BE2C (cell line): ENCODE data around the gene KIF20B.
"Not testable (repeated sequence)": the region's sequence is repeated elsewhere in the genome, so short reads cannot be mapped to it uniquely, and the experiment has no call there.

Source experiments
- DNase-seq: peaks from one replicate; pipeline ENCODE4 v3.0.0-alpha.2; 2020
- H3K27me3 ChIP-seq: fragments of 250-450 bp; sonication (Bioruptor Pico); 2 replicates; pipeline ENCODE4 v1.5.1; 2020; ENCODE audit warnings: mild to moderate bottlenecking
- H3K36me3 ChIP-seq: fragments of 250-450 bp; sonication (Bioruptor Pico); 2 replicates; pipeline ENCODE4 v1.5.1; 2020; ENCODE audit warnings: mild to moderate bottlenecking
- H3K4me1 ChIP-seq: fragments of 250-450 bp; sonication (Bioruptor Pico); 2 replicates; pipeline ENCODE4 v1.5.1; 2020
- H3K4me3 ChIP-seq: 2 replicates; pipeline ENCODE4 v1.5.1; 2011; ENCODE audit warnings: low read depth, low read length
- H3K9me3 ChIP-seq: fragments of 250-450 bp; sonication (Bioruptor Pico); 2 replicates; pipeline ENCODE4 v1.5.1; 2020
- TF ChIP-seq, protein P1 (sequence below): IDR thresholded peaks from 2 replicates; pipeline ENCODE4 v1.5.1; 2012; ENCODE audit warnings: mild to moderate bottlenecking, low read depth, low read length

The KIF20B gene

DNA sequence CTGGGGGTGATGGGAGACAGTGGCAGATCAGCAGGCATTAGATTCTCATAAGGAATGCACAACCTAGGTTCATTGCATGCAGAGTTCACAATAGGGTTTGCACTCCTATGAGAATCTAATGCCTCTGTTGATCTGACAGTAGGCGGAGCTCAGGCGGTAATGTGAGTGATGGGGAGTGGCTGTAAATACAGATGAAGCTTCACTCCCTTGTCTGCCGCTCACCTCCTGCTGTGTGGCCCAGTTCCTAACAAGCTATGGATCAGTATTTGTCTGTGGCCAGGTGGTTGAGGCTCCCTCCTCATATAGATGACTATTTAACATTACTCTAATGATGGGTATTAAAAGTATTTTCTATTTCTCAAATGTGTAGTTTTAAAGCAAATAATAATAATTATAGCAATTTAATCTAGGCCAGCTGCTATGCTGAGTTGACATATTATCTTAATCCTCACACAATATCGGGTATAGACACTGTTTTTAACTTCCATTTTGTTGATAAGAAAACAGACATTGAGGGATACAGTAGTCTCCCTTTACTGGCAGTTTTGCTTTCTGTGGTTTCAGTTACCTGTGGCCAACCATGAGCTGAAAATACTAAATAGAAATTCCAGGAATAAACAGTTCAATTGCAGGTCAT lies 39.9 kb downstream of the KIF20B start:
- Histone ChIP-seq H3K4me1 (no peaks in the 10 kb centered on the region), H3K9me3 (no peaks in the 10 kb centered on the region), H3K27me3 (no peaks in the 10 kb centered on the region), H3K4me3 (no peak overlapping the region), H3K36me3 (peaks cover 9% of the 10 kb centered on the region)
- TF ChIP-seq, protein P1, sequence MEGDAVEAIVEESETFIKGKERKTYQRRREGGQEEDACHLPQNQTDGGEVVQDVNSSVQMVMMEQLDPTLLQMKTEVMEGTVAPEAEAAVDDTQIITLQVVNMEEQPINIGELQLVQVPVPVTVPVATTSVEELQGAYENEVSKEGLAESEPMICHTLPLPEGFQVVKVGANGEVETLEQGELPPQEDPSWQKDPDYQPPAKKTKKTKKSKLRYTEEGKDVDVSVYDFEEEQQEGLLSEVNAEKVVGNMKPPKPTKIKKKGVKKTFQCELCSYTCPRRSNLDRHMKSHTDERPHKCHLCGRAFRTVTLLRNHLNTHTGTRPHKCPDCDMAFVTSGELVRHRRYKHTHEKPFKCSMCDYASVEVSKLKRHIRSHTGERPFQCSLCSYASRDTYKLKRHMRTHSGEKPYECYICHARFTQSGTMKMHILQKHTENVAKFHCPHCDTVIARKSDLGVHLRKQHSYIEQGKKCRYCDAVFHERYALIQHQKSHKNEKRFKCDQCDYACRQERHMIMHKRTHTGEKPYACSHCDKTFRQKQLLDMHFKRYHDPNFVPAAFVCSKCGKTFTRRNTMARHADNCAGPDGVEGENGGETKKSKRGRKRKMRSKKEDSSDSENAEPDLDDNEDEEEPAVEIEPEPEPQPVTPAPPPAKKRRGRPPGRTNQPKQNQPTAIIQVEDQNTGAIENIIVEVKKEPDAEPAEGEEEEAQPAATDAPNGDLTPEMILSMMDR = no peak
- DNase-seq = no peak

DNA sequence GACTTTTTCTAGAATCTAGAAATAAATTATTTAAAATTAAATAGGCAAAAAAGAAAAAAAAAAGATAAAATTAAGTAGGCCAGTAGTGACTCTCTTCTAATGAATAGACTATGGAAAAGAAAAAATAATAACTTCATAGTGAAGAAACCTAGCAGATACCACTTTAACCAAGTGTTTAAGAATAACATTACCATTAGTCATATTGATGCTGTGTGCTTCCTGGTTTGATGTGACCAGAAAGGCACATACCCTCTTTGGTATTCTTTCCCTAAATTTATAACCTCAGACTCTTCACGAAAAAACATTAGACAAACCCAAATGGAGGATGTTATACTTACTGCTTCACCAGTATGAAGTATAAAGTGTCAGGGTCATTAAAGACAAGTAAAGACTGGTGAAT lies 42.6 kb downstream of the KIF20B start:
- no peak for DNase-seq
- no peaks in the 10 kb centered on the region for H3K27me3 ChIP-seq
- no peaks in the 10 kb centered on the region for H3K4me1 ChIP-seq
- no peak overlapping the region for H3K4me3 ChIP-seq
- H3K9me3 ChIP-seq = no peaks in the 10 kb centered on the region
- H3K36me3 ChIP-seq = peaks cover 11% of the 10 kb centered on the region
- TF ChIP-seq, protein P1 = no peak

DNA sequence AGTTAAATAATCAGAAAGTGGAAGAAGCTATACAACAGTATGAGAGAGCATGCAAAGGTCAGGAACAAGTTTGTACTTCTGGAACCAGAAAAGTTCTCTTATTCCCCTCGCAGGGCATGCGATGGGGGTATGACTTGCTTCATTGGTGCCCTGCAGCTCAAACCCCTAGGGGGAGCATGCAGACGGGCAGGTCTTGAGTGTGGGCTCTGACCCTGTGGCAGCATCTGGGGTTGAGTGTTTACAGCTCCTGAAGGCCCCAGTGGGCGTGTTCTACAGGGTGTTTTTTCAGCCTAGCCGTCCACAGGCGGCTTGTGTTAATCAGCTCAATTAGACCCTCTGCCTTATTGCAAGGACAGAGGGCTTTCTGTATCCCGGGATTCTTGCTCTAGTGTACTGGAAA lies 44.5 kb downstream of the KIF20B start:
- Histone ChIP-seq H3K36me3 (peaks cover 11% of the 10 kb centered on the region), H3K4me3 (no peak overlapping the region), H3K9me3 (no peaks in the 10 kb centered on the region), H3K27me3 (no peaks in the 10 kb centered on the region), H3K4me1 (0 out of 2 replicates have a peak, but pooled peaks cover 3% of the 10 kb centered on the region)
- DNase-seq = no peak
- TF ChIP-seq, protein P1 = no peak

DNA sequence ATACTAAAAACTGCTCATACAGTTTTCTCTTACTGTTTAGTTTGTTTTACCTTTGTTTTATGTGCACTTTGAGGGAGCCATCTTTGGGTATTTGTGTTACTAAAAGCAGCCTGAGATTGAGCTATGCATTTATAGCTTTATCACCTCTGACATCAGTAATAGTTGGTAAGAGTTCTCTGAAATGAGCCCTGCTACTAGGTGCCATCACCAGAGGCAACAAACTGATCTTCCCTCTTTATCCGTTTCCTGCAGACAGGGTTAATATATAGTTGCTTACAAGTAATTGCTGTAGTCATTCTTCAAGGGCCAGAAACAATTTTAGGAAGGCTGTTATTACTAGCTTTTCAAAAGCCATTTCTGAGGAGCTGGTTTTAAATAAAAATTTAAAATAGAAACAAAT lies 49.1 kb downstream of the KIF20B start:
- peaks cover 13% of the 10 kb centered on the region for H3K36me3 ChIP-seq
- H3K4me1 ChIP-seq = 0 out of 2 replicates have a peak, but pooled peaks cover 3% of the 10 kb centered on the region
- TF ChIP-seq, protein P1 = no peak
- no peaks in the 10 kb centered on the region for H3K9me3 ChIP-seq
- H3K27me3 ChIP-seq = no peaks in the 10 kb centered on the region
- no peak overlapping the region for H3K4me3 ChIP-seq
- DNase-seq = no peak

DNA sequence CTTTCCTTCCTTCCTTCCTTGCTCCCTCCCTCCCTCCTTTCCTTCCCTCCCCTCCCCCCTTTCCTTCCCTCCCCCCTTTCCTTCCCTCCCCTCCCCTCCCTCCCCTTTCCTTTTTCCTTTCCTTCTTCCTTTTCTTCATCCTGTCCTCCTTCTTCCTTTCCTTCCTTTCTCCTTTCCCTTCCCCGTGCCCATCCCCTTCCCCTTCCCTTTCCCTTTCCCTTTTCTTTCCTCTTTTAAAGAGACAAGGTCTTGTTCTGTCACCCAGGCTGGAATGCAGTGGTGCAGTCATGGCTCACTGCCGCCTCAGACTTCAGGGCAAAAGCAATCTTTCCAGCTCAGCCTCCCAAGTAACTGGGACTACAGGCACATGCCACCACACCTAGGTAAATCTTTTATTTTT lies 54.0 kb downstream of the KIF20B start:
- DNase-seq = no peak
- H3K9me3 ChIP-seq = no peaks in the 10 kb centered on the region
- 0 out of 2 replicates have a peak, but pooled peaks cover 1% of the 10 kb centered on the region for H3K4me1 ChIP-seq
- TF ChIP-seq, protein P1 = no peak
- no peaks in the 10 kb centered on the region for H3K27me3 ChIP-seq
- H3K4me3 ChIP-seq = no peak overlapping the region
- H3K36me3 ChIP-seq = peaks cover 29% of the 10 kb centered on the region

DNA sequence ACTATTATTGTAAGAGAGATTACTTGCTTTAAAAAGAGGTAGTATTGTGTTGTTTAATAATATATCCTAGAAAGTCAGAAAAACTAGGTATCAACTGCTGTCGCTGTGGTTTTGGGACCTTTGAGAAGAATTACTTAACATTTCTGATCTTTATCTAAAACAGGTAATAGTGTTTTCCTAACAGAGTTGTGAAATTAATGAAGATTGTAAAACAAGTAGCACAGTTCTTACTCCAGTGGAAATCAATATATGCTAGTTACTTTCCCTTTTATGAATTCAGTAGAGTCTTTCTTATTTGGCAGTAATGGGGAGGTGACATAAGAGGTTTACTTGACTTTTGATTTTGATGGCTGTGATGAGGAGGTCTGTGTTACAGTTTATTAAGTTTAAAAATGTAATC lies 58.1 kb downstream of the KIF20B start:
- Histone ChIP-seq H3K27me3 (no peaks in the 10 kb centered on the region), H3K9me3 (no peaks in the 10 kb centered on the region), H3K4me3 (no peak overlapping the region), H3K36me3 (peaks cover 42% of the 10 kb centered on the region), H3K4me1 (no peaks in the 10 kb centered on the region)
- no peak for DNase-seq
- TF ChIP-seq, protein P1 = no peak

DNA sequence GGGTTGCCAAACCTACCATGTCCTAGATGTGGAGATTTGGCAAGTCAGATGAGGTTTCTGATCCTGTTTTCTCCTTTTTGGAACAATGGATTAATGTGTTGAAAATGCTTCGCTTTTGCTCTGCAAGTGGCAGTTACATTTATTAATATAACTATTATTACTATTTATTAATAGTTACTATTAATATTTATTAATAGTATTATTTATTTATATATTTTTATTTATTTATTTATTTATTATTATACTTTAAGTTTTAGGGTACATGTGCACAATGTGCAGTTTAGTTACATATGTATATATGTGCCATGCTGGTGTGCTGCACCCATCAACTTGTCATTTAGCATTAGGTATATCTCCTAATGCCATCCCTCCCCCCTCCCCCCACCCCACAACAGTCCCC lies 62.3 kb downstream of the KIF20B start:
- DNase-seq, H3K9me3 ChIP-seq, H3K4me1 ChIP-seq, H3K4me3 ChIP-seq, H3K27me3 ChIP-seq: not testable (repeated sequence)
- peaks cover 45% of the 10 kb centered on the region for H3K36me3 ChIP-seq
